ENCODE data around the gene CRYBA1. TPM values are rescaled to one million over a fixed set of nuclear protein-coding genes. Genes with fewer than 3 reads are reported as not detected.
A peak's percentile ranks its signal among the peaks of the same experiment; 100 is the strongest.

The CRYBA1 gene
- total and polyA plus RNA-seq, 2 donors from 2014 or later, result not detected

- FAIRE-seq (no peak), DNase-seq (no peak)
- H3K27ac ChIP-seq (ENCODE audit: low read depth in 2 of 2, low read length in 2 of 2), result no peak overlapping the region
- no peaks in the 10 kb centered on the region for H3K27me3 ChIP-seq (ENCODE audit: control insufficient read depth, insufficient read depth, low read length)
- no peaks in the 10 kb centered on the region for H3K9me3 ChIP-seq (ENCODE audit: control insufficient read depth in 2 of 3, insufficient read depth in 1 of 3, low read length in 3 of 3)
- TF ChIP-seq CTCF (IDR thresholded peaks at IDR 0.05; ENCODE audit: borderline replicate concordance, extremely low read depth, insufficient read depth), result no peak
- intact Hi-C loops (cut with DNase I), result loop anchor here (10.0 kb wide), 1 partner anchor 149 kb away; no protein-coding TSS in a partner anchor
- H3K9ac ChIP-seq (ENCODE audit: low read length in 3 of 3), result no peak overlapping the region
- peaks cover 0 to 17% (median 0%) of the 10 kb centered on the region in 3 donors for H3K4me1 ChIP-seq (ENCODE audit: control insufficient read depth in 2 of 3, insufficient read depth in 2 of 3, low read depth in 1 of 3, low read length in 3 of 3)
- peaks cover 15 to 44% (median 23%) of the 10 kb centered on the region in 3 donors for H3K36me3 ChIP-seq (ENCODE audit: control insufficient read depth in 2 of 3, insufficient read depth in 3 of 3, low read length in 3 of 3)
- H3K4me3 ChIP-seq (ENCODE audit: low read length in 3 of 3), result no peak overlapping the region
These were observed 36.8 kb downstream of the CRYBA1 start for GRCh38 chr17:29283496-29283895.

- intact Hi-C loops (cut with DNase I), result loop anchor here (10.0 kb wide), 1 partner anchor 149 kb away; no protein-coding TSS in a partner anchor
- Histone ChIP-seq H3K27me3 (ENCODE audit: control insufficient read depth, insufficient read depth, low read length) (no peaks in the 10 kb centered on the region), H3K36me3 (ENCODE audit: control insufficient read depth in 2 of 3, insufficient read depth in 3 of 3, low read length in 3 of 3) (peaks cover 15 to 42% (median 23%) of the 10 kb centered on the region in 3 donors), H3K27ac (ENCODE audit: low read depth in 2 of 2, low read length in 2 of 2) (no peak overlapping the region), H3K4me3 (ENCODE audit: low read length in 3 of 3) (peak overlapping the region in 1 of 3 donors; percentile 19), H3K9me3 (ENCODE audit: control insufficient read depth in 2 of 3, insufficient read depth in 1 of 3, low read length in 3 of 3) (no peaks in the 10 kb centered on the region), H3K4me1 (ENCODE audit: control insufficient read depth in 2 of 3, insufficient read depth in 2 of 3, low read depth in 1 of 3, low read length in 3 of 3) (peaks cover 0 to 19% (median 0%) of the 10 kb centered on the region in 3 donors), H3K9ac (ENCODE audit: low read length in 3 of 3) (no peak overlapping the region)
- TF ChIP-seq CTCF (IDR thresholded peaks at IDR 0.05; ENCODE audit: borderline replicate concordance, extremely low read depth, insufficient read depth), result no peak
- DNase-seq, result no peak
- FAIRE-seq, result no peak
These were observed 37.3 kb downstream of the CRYBA1 start for GRCh38 chr17:29283961-29284360.

GRCh38 chr17:29289852-29290251 lies 43.2 kb downstream of the CRYBA1 start:
- Histone ChIP-seq H3K9ac (ENCODE audit: low read length in 3 of 3) (no peak overlapping the region), H3K4me3 (ENCODE audit: low read length in 3 of 3) (no peak overlapping the region), H3K36me3 (ENCODE audit: control insufficient read depth in 2 of 3, insufficient read depth in 3 of 3, low read length in 3 of 3) (peaks cover 6 to 21% (median 17%) of the 10 kb centered on the region in 3 donors), H3K27me3 (ENCODE audit: control insufficient read depth, insufficient read depth, low read length) (no peaks in the 10 kb centered on the region), H3K27ac (ENCODE audit: low read depth in 2 of 2, low read length in 2 of 2) (no peak overlapping the region), H3K9me3 (ENCODE audit: control insufficient read depth in 2 of 3, insufficient read depth in 1 of 3, low read length in 3 of 3) (no peaks in the 10 kb centered on the region), H3K4me1 (ENCODE audit: control insufficient read depth in 2 of 3, insufficient read depth in 2 of 3, low read depth in 1 of 3, low read length in 3 of 3) (peaks cover 4 to 14% (median 5%) of the 10 kb centered on the region in 3 donors)
- no peak for DNase-seq
- no peak for FAIRE-seq
- intact Hi-C loops (cut with DNase I), result loop anchor here (10.0 kb wide), 1 partner anchor 155 kb away; no protein-coding TSS in a partner anchor
- TF ChIP-seq CTCF (IDR thresholded peaks at IDR 0.05; ENCODE audit: borderline replicate concordance, extremely low read depth, insufficient read depth), result no peak

All from kidney (tissue), 14 donors.